ENCODE measurements around the gene WIPF1.

WIPF1 gene

GRCh38 chr2:174627216-174627615, 29.6 kb upstream of the WIPF1 start:
- H3K4me1 ChIP-seq (ENCODE audit: insufficient read depth, low read length) = peaks cover 14% of the 10 kb centered on the region

GRCh38 chr2:174624895-174625430, 27.4 kb upstream of the WIPF1 start:
- H3K27ac ChIP-seq (ENCODE audit: low read length) = no peak overlapping the region
- peaks cover 91% of the 10 kb centered on the region for H3K79me2 ChIP-seq (ENCODE audit: insufficient read depth, low read length)

More at GRCh38 chr2:174627216-174627615, 29.6 kb upstream of the WIPF1 start:
- Histone ChIP-seq H3K27me3 (ENCODE audit: insufficient read depth, low read length, poor library complexity) (no peaks in the 10 kb centered on the region), H3K27ac (ENCODE audit: low read length) (no peak overlapping the region), H3K79me2 (ENCODE audit: insufficient read depth, low read length) (peaks cover 94% of the 10 kb centered on the region), H3K9me3 (ENCODE audit: insufficient read depth, low read length, severe bottlenecking) (no peaks in the 10 kb centered on the region), H4K20me1 (ENCODE audit: insufficient read depth, low read length) (0 out of 2 replicates have a peak, but pooled peaks cover 11% of the 10 kb centered on the region), H3K4me2 (ENCODE audit: insufficient read depth, low read length) (no peak overlapping the region), H3K4me3 (ENCODE audit: low read depth in 1 of 2, low read length in 2 of 2) (no peak overlapping the region), H3K36me3 (ENCODE audit: insufficient read depth, low read length) (peaks cover 82% of the 10 kb centered on the region), H2AFZ (ENCODE audit: low read depth, low read length) (no peak overlapping the region), H3K9ac (ENCODE audit: low read depth, low read length) (no peak overlapping the region)
- ATAC-seq (ENCODE audit: insufficient read depth, low read depth) (no peak), DNase-seq (no peak)
- TF ChIP-seq CTCF (IDR thresholded peaks at IDR 0.05; ENCODE audit: borderline replicate concordance, extremely low read depth, low read length, poor library complexity, severe bottlenecking) = no peak
- TF ChIP-seq EZH2 (IDR thresholded peaks at IDR 0.05; ENCODE audit: borderline replicate concordance, low read depth, low read length, severe bottlenecking) = no peak

GRCh38 chr2:174623690-174624089, 26.1 kb upstream of the WIPF1 start:
- DNase-seq (no peak), ATAC-seq (ENCODE audit: insufficient read depth, low read depth) (no peak)
- Histone ChIP-seq H3K27ac (ENCODE audit: low read length) (no peak overlapping the region), H3K4me1 (ENCODE audit: insufficient read depth, low read length) (0 out of 2 replicates have a peak, but pooled peaks cover 2% of the 10 kb centered on the region), H3K9ac (ENCODE audit: low read depth, low read length) (no peak overlapping the region), H4K20me1 (ENCODE audit: insufficient read depth, low read length) (peaks cover 13% of the 10 kb centered on the region; the same call in 1 of the 2 replicates), H2AFZ (ENCODE audit: low read depth, low read length) (no peak overlapping the region), H3K9me3 (ENCODE audit: insufficient read depth, low read length, severe bottlenecking) (no peaks in the 10 kb centered on the region), H3K4me3 (ENCODE audit: low read depth in 1 of 2, low read length in 2 of 2) (no peak overlapping the region), H3K4me2 (ENCODE audit: insufficient read depth, low read length) (no peak overlapping the region), H3K36me3 (ENCODE audit: insufficient read depth, low read length) (peaks cover 70% of the 10 kb centered on the region), H3K79me2 (ENCODE audit: insufficient read depth, low read length) (peaks cover 90% of the 10 kb centered on the region), H3K27me3 (ENCODE audit: insufficient read depth, low read length, poor library complexity) (no peaks in the 10 kb centered on the region)
- TF ChIP-seq EZH2 (IDR thresholded peaks at IDR 0.05; ENCODE audit: borderline replicate concordance, low read depth, low read length, severe bottlenecking) = no peak
- TF ChIP-seq CTCF (IDR thresholded peaks at IDR 0.05; ENCODE audit: borderline replicate concordance, extremely low read depth, low read length, poor library complexity, severe bottlenecking) = no peak

More at GRCh38 chr2:174624895-174625430, 27.4 kb upstream of the WIPF1 start:
- H3K9ac ChIP-seq (ENCODE audit: low read depth, low read length) = no peak overlapping the region
- no peaks in the 10 kb centered on the region for H3K27me3 ChIP-seq (ENCODE audit: insufficient read depth, low read length, poor library complexity)
- peaks cover 75% of the 10 kb centered on the region for H3K36me3 ChIP-seq (ENCODE audit: insufficient read depth, low read length)
- no peaks in the 10 kb centered on the region for H3K4me1 ChIP-seq (ENCODE audit: insufficient read depth, low read length)
- TF ChIP-seq CTCF (IDR thresholded peaks at IDR 0.05; ENCODE audit: borderline replicate concordance, extremely low read depth, low read length, poor library complexity, severe bottlenecking) (no peak), EZH2 (IDR thresholded peaks at IDR 0.05; ENCODE audit: borderline replicate concordance, low read depth, low read length, severe bottlenecking) (no peak)
- ATAC-seq (ENCODE audit: insufficient read depth, low read depth) = no peak
- H2AFZ ChIP-seq (ENCODE audit: low read depth, low read length) = no peak overlapping the region
- H3K4me2 ChIP-seq (ENCODE audit: insufficient read depth, low read length) = no peak overlapping the region
- no peak overlapping the region for H3K4me3 ChIP-seq (ENCODE audit: low read depth in 1 of 2, low read length in 2 of 2)
- no peak for DNase-seq
- H4K20me1 ChIP-seq (ENCODE audit: insufficient read depth, low read length) = 0 out of 2 replicates have a peak, but pooled peaks cover 11% of the 10 kb centered on the region
- no peaks in the 10 kb centered on the region for H3K9me3 ChIP-seq (ENCODE audit: insufficient read depth, low read length, severe bottlenecking)
